OCI-LY3 (cell line): Measurements from ENCODE around the gene RBPJL.
A peak's percentile ranks its signal among the peaks of the same experiment; 100 is the strongest.

ENCODE experiments used
- H2AFZ ChIP-seq: fragments of 200-600, 300-600 bp; shearing (Covaris generic); 2 replicates; pipeline ENCODE4 v1.6.0; 2014; ENCODE audit warnings: antibody characterized with exemption, low read depth, low read length
- H3K27ac ChIP-seq: fragments of 200-600, 300-600 bp; sonication (generic); 2 replicates; pipeline ENCODE4 v1.5.1; 2014; ENCODE audit warnings: mild to moderate bottlenecking, low read length, moderate library complexity, mixed read lengths
- H3K27me3 ChIP-seq: fragments of 200-600, 300-600 bp; sonication (generic); 2 replicates; pipeline ENCODE4 v1.6.1; 2014; ENCODE audit warnings: low read depth, low read length, mixed read lengths
- H3K36me3 ChIP-seq: fragments of 200-600, 300-600 bp; sonication (generic); replicated peaks from 2 replicates; pipeline ENCODE3; 2014; ENCODE audit warnings: low read depth, low read length, mixed read lengths
- H3K4me1 ChIP-seq: fragments of 300-600, 200-600 bp; sonication (generic); 2 replicates; pipeline ENCODE4 v1.6.1; 2014; ENCODE audit warnings: low read length, mixed read lengths
- H3K4me2 ChIP-seq: fragments of 200-600, 300-600 bp; sonication (generic); 2 replicates; pipeline ENCODE4 v1.6.1; 2014; ENCODE audit warnings: low read length, mixed read lengths
- H3K4me3 ChIP-seq: fragments of 300-600, 200-600 bp; sonication (generic); 2 replicates; pipeline ENCODE4 v1.5.1; 2014; ENCODE audit warnings: antibody characterized with exemption, mild to moderate bottlenecking, low read length, moderate library complexity
- H3K79me2 ChIP-seq: fragments of 300-600, 200-600 bp; shearing (Covaris generic); 2 replicates; pipeline ENCODE4 v1.6.1; 2014; ENCODE audit warnings: mild to moderate bottlenecking, low read length, mixed read lengths
- H3K9ac ChIP-seq: fragments of 300-600, 200-600 bp; shearing (Covaris generic); 2 replicates; pipeline ENCODE4 v1.6.0; 2014; ENCODE audit warnings: mild to moderate bottlenecking, low read length, moderate library complexity
- H3K9me3 ChIP-seq: fragments of 200-600, 300-600 bp; shearing (Covaris generic); 2 replicates; pipeline ENCODE4 v1.6.1; 2014; ENCODE audit warnings: low read length, mixed read lengths; ENCODE audit not compliant: insufficient read depth
- H4K20me1 ChIP-seq: fragments of 200-600, 300-600 bp; sonication (generic); 2 replicates; pipeline ENCODE4 v1.6.1; 2016; ENCODE audit warnings: low read length, mixed read lengths; ENCODE audit not compliant: insufficient read depth
- EZH2phosphoT487 ChIP-seq: fragments of 200-600 bp; shearing (Covaris generic); IDR thresholded peaks from 2 replicates; pipeline ENCODE4 v1.6.1; 2018; ENCODE audit warnings: antibody characterized with exemption, mixed run types, low read depth
- TF ChIP-seq, protein P1 (sequence below): fragments of 200-600, 300-600 bp; sonication (generic); IDR thresholded peaks from 2 replicates; pipeline ENCODE4 v1.5.1; 2014; ENCODE audit warnings: antibody characterized with exemption, low read length, low read depth

Gene RBPJL

DNA sequence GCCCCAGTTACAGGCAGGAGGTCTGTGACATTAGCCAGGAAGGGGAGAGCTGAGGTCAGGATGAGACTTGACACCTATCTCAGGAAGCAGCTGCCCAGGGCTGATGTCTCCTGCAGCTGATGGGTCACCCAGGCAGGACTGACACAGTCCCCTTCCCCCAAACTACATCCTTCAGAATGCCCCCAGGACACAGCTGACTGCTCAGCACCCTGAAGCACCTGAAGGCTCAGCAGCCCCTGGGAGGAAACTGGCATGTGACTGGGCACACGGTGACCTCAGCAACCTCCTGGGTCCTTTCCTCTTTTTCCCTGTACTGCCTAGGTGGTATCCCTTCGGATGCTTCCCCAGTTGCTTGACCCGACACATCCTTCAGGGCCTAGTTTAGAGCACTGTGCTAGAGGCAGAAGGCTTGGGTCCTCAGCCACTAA lies 39.7 kb downstream of the RBPJL start:
- H3K9me3 ChIP-seq = no peaks in the 10 kb centered on the region
- H3K27ac ChIP-seq = peak overlapping the region; percentile 3; the same call in 1 of the 2 replicates
- H2AFZ ChIP-seq = no peak overlapping the region
- peaks cover 36% of the 10 kb centered on the region for H3K4me1 ChIP-seq
- TF ChIP-seq EZH2phosphoT487 = no peak
- TF ChIP-seq, protein P1, sequence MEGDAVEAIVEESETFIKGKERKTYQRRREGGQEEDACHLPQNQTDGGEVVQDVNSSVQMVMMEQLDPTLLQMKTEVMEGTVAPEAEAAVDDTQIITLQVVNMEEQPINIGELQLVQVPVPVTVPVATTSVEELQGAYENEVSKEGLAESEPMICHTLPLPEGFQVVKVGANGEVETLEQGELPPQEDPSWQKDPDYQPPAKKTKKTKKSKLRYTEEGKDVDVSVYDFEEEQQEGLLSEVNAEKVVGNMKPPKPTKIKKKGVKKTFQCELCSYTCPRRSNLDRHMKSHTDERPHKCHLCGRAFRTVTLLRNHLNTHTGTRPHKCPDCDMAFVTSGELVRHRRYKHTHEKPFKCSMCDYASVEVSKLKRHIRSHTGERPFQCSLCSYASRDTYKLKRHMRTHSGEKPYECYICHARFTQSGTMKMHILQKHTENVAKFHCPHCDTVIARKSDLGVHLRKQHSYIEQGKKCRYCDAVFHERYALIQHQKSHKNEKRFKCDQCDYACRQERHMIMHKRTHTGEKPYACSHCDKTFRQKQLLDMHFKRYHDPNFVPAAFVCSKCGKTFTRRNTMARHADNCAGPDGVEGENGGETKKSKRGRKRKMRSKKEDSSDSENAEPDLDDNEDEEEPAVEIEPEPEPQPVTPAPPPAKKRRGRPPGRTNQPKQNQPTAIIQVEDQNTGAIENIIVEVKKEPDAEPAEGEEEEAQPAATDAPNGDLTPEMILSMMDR = no peak
- peaks cover 3% of the 10 kb centered on the region for H3K36me3 ChIP-seq
- no peaks in the 10 kb centered on the region for H3K27me3 ChIP-seq
- peak overlapping the region; percentile 81 for H3K4me3 ChIP-seq
- peak overlapping the region; percentile 78; the same call in 1 of the 2 replicates for H3K9ac ChIP-seq
- H3K79me2 ChIP-seq = peaks cover 23% of the 10 kb centered on the region; the same call in 1 of the 2 replicates
- peaks cover 38% of the 10 kb centered on the region for H4K20me1 ChIP-seq
- H3K4me2 ChIP-seq = peak overlapping the region; percentile 82

DNA sequence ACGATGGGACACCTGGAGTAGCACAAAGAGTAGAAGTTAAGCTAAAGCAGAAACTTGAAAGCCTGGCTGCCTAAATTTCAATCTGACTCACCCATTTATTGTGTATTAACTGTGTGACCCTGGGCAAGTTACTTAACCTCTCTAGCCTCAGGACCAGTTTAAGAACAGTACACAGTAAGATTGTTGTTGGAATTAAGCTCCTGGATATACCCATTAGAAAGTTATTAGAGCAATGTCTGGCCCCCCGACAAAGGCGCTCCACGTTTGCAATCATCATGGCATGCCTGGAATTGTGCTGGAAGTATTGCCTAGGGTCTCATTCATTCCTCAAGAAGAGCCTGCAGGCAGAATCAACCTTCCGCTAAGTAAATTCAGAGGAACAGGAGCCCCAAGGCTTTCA lies 40.2 kb downstream of the RBPJL start:
- peak overlapping the region; percentile 82 for H3K4me2 ChIP-seq
- H3K27me3 ChIP-seq = no peaks in the 10 kb centered on the region
- H3K4me3 ChIP-seq = peak overlapping the region; percentile 81
- peak overlapping the region; percentile 3; the same call in 1 of the 2 replicates for H3K27ac ChIP-seq
- peak overlapping the region; percentile 78 for H3K9ac ChIP-seq
- H3K36me3 ChIP-seq = peaks cover 3% of the 10 kb centered on the region
- peaks cover 34% of the 10 kb centered on the region for H4K20me1 ChIP-seq
- H2AFZ ChIP-seq = no peak overlapping the region
- no peaks in the 10 kb centered on the region for H3K9me3 ChIP-seq
- TF ChIP-seq, protein P1 = no peak
- no peak for TF ChIP-seq EZH2phosphoT487
- peaks cover 23% of the 10 kb centered on the region; the same call in 1 of the 2 replicates for H3K79me2 ChIP-seq
- H3K4me1 ChIP-seq = peaks cover 36% of the 10 kb centered on the region

DNA sequence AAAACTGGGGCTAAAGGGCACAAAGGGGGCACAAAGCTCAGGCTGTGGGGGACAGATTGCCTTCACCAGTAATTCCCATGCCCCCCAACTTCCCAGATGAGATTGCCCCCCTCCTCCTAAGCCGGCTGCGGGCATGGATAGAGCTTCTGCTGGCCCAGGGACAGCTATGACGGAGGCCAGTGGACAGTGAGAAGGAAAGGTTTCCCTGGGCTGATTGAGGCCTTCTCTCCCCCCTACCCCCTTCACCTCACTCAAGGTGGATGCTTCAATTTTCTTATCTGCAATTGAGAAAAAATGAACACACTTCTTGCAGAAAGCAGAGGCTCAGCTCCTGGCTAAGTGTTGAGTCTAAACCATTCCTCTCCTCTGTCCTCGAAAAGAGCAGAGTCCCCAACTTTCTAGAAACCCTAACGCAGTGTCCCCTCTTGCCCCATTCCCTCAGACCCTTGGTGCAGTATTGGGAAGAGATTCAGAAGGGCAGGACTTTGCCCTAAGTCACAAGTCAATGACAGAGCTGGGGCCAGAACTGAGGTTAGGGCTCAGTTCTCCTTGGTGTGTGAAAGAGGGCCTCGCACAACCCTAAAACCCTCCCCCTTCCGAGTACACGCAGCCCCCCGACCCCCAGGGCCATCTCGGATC lies 40.8 kb downstream of the RBPJL start:
- Histone ChIP-seq H3K4me1 (peaks cover 36% of the 10 kb centered on the region), H4K20me1 (peaks cover 31% of the 10 kb centered on the region), H3K79me2 (peaks cover 23% of the 10 kb centered on the region; the same call in 1 of the 2 replicates), H3K27me3 (no peaks in the 10 kb centered on the region), H3K27ac (no peak overlapping the region), H3K36me3 (peaks cover 3% of the 10 kb centered on the region), H2AFZ (peak overlapping the region; percentile 49), H3K4me3 (peak overlapping the region; percentile 81), H3K9ac (peak overlapping the region; percentile 78), H3K9me3 (no peaks in the 10 kb centered on the region), H3K4me2 (peak overlapping the region; percentile 82)
- no peak for TF ChIP-seq EZH2phosphoT487
- TF ChIP-seq, protein P1 = no peak

DNA sequence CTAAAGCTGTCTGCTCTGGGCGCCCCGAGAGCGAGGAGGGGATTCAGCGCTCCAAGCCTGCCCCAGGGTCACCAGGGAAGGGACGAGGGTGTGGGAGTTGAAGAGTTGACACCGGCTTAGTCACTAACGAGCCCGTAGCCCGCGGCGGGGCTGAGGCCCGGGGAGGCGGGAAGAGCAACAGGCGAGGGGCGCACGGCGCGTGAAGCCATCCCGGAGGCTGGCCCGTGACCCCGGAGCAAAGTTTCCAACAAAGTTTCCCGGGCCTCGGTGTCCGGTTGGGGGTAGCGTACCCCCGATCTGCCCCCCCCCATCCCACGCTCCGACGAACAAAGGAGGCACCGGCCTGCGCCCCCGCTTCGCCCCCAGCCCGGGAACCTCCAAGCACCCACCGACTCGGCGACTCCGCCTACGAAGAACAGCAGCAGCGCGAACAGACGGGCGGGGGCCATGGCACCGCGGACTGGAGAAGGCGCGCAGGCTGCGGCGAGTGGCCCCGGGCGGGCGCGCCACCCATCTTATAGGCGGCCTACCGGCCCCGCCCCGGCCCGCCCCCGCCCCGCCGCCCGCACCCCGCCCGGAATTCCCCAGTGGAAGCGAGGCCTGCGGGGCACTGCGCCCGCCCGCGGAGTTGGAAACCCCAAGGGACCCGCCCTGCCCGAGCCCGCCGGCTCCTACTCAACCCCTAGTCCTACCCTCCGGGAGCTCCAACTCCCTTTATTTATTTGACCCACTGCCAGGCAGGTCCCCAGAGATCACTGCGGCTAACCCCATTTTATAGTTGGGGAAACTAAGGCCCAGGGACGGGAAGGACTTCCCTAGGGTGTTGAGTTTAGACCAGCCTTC lies 41.5 kb downstream of the RBPJL start, which contains the start of gene SDC4:
TSS of gene SDC4 (minus strand) at position 489 of the 843 bp plus-strand sequence. CDS start at position 449, 40 bp downstream.
- Histone ChIP-seq H3K27ac (no peak within 1 kb of the TSS), H3K27me3 (no peaks in the 10 kb centered on the region), H2AFZ (peak within 1 kb of the TSS; percentile 70), H3K4me2 (peak within 1 kb of the TSS; percentile 83), H4K20me1 (peaks cover 28% of the 10 kb centered on the region), H3K9ac (peak within 1 kb of the TSS; percentile 78), H3K9me3 (no peaks in the 10 kb centered on the region), H3K79me2 (peaks cover 23% of the 10 kb centered on the region; the same call in 1 of the 2 replicates), H3K36me3 (peaks cover 3% of the 10 kb centered on the region), H3K4me1 (peaks cover 36% of the 10 kb centered on the region), H3K4me3 (peak within 1 kb of the TSS; percentile 81)
- no peak for TF ChIP-seq EZH2phosphoT487
- TF ChIP-seq, protein P1 = no peak
